A673 (cell line): ENCODE measurements around the gene PSG4.

Source experiments
- CTCF ChIP-seq: fragments of 300-800, 200-600 bp; sonication (generic); conservative IDR thresholded peaks from 2 replicates; pipeline ENCODE4 v1.5.1; 2017; ENCODE audit warnings: low read depth, mild to moderate bottlenecking, antibody characterized with exemption, low read length, moderate library complexity, mixed read lengths
- EZH2 ChIP-seq: fragments of 200-600 bp; sonication (generic); IDR thresholded peaks from 2 replicates; pipeline ENCODE4 v1.6.1; 2017; ENCODE audit warnings: borderline replicate concordance, low read depth, mild to moderate bottlenecking, mixed read lengths, antibody characterized with exemption, low read length; ENCODE audit not compliant: poor library complexity, severe bottlenecking

- TF ChIP-seq CTCF (no peak), EZH2 (no peak)
Observed at GRCh38 chr19:43148233-43148632, 57.2 kb downstream of the PSG4 start.
